ENCODE data around the gene PPP6R2.

DNA sequence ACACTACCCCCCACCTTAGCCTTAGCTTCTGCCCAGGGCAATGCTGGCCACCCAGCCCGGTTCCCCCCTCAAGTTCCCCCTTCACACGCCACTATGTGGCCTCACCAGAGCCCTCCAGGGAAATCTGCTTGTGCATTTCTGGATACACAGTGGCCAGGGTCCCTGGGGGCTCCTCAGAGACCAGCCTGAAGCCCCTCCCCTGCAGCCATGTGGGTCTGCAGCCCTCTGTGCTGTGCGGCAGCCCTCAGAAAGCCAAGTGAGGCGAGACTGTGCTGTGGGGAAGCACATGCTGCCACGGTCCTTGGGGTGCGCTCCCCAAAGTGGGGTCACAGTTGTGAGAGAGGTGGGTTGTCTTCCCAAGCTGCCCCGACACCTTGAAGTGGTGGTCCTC lies 33.5 kb upstream of the PPP6R2 start:
- TF ChIP-seq EZH2 (IDR thresholded peaks at IDR 0.05; ENCODE audit: borderline replicate concordance, low read length) (no peak), CTCF (IDR thresholded peaks at IDR 0.05; ENCODE audit: low read length) (no peak)

Measured in OCI-LY1 (cell line).